Measurements from ENCODE around the gene MEGF11.

- TF ChIP-seq GATA2 (IDR thresholded peaks at IDR 0.05; ENCODE audit: low read depth, low read length) (no peak), GATA3 (IDR thresholded peaks at IDR 0.05; ENCODE audit: low read depth, low read length) (no peak)
Measured at GRCh38 chr15:66178531-66178910, 75.0 kb downstream of the MEGF11 start.
